GM19238 (cell line): ENCODE data around the gene C1orf116.

ENCODE experiments used
- DNase-seq: peaks from one replicate; pipeline ENCODE4 v3.0.0; 2011; ENCODE audit warnings: low spot score; ENCODE audit not compliant: insufficient read length

The C1orf116 gene

GRCh38 chr1:207000651-207001291 lies 31.8 kb downstream of the C1orf116 start:
- DNase-seq = no peak

DNA sequence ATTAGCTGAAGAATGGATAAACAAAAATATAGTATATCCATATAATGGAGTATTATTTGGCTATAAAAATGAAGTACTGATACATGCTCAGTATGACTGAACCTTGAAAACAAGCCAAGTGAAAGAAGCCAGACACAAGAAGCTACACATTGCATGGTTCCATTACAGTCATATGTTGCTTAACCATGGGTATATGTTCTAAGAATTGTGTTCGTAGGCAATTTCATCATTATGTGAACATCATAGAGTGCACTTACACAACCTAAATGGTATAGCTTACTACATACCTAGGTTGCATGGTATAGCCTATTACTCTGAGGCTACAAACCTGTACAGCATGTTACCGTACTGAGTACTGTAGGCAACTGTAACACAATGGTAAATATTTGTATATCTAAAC lies 33.7 kb downstream of the C1orf116 start:
- DNase-seq = no peak

DNA sequence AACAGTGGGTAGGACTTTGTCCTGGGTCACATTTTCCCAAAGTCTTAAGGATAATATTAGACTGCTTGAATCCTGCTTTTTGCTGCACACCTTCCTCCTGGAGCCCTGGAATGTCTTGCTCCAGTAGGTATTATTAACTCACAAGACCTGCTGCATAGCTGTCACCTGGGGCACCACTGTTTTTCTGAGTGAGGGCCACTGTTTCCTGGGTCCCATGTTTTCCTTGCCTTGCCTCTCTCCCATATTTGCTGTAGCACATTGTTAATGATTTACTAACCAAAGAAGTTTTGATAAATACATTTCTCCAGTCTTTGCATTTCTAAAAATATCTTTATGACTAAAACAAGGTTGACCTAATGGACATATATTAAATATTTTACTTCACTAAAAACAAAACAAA lies 39.8 kb downstream of the C1orf116 start:
- DNase-seq = no peak

DNA sequence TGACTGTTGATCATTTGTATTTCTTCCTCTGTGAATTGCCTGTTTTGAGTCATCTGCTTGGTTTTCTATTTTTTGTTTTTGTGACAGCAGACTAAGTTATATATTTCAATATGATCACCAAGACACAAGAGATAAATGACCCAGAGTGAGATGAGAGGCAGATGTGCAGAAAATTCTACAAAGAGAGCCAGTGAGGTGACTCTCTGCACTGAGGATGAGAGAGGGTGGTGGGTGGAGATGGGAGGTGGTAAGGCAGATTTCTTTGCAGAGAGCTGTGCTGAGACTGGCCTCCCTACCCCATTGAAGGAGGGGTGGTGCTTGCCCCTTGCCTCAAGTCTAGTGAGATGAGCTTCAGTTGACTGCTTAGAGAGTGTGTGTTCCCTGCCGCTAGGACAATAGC lies 44.7 kb downstream of the C1orf116 start:
- DNase-seq = no peak

- no peak for DNase-seq
Observed at GRCh38 chr1:206986885-206987284, 45.7 kb downstream of the C1orf116 start.

DNA sequence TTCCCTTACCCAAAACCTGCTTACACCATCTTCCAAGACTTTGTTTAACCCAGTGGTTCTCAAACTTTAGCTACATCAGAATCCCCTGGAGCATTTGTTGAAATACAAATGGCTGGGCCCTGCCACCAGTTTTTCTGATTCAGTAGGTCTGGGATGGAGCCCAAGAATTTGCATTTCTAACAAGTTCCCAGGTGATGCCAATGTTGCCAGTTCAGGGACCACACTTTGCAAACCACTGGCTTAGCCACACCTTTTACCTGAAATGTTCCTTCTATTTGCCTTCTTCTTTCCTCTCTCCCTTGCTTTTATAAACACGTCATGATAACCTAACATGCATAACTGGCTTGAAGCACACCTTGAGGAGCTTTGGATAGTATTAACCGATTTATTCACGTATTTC lies 46.2 kb downstream of the C1orf116 start:
- DNase-seq = no peak

DNA sequence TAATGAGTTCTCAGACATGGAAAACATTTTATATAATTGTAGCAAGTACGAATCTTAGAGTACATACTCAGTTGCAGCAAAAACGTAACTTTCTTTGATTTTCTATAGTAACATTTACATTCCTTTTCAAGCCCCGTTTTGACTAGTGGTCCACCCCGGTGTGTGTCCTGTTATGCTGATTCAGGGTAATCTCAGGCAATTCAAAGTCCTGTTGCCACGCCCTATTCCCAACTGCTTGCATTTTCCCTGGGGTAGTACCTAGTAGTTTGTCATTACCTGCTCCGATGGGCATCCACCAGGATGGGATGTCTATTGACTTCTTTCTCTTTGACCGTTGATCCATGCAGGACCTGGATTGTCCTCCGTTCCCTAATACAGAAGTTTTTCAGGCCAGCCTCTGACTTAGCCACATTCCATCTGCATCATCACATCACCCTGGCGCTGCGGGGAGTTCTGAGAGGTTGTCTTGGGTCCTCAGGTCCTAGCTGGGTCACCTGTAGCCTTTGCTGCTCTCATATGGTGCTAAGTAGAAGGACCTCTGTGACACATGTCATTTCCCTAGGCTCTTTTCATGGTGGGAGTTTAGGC lies 47.3 kb downstream of the C1orf116 start:
- no peak for DNase-seq

DNA sequence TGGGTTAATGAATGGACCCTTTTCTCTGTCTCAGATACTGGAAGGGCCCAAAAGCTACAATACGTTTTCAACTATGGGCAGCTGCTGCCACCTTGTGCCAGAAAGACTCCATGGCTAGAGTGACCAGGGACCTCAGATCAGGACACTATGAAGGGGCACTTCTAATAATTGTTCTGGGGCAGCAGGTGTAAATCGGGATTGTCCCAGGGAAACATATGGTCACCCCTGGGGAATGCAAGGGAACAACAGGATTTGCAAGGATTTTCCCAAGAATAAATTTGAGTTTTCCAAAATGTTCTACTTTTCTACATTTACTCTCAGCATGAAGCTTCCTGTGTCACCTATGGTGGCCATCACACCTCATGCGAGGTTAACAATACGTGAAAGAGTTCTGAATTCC lies 50.3 kb downstream of the C1orf116 start:
- peak; percentile 37 for DNase-seq

GRCh38 chr1:206979379-206980043 lies 53.0 kb downstream of the C1orf116 start:
- DNase-seq = no peak

GRCh38 chr1:206978259-206978658 lies 54.3 kb downstream of the C1orf116 start:
- no peak for DNase-seq

DNA sequence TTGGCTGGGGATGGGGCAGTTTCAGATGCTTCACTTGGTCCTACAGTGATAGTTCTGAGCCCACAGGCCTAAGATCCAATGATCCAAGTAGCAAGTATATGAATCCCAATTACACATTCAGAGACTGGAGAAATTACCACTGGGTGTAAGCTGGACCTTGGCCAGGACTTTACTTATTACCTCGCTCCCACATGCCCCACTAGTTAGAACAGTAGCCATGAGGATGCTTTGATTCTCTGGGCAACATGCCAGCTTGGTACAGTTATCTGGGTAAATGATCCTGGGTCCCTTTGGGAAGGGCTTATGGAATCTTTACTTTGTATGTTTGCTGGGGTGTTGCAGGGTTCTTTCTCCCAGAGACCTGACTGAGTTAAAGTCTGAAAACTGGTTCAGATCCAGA lies 57.2 kb downstream of the C1orf116 start:
- no peak for DNase-seq

DNA sequence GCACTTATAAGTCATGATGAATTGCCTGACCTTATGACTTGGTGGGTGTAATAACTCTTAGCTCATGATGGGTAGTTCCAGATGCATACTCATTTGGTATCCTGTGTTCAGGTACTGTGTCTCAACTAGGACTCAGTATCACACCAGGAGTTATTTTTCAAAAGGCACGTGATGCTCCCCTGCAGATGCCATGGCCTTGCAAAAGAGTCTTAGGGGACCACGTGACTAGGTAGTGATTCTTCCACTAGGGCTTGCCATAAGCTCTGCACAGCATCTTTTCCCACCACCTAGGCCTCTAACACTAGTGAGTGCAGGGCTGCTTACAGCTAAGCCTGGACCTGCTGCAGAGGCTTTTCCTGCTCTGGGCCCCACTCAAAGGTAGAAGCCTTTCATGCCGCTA lies 58.4 kb downstream of the C1orf116 start:
- no peak for DNase-seq

GRCh38 chr1:206972728-206973127 lies 59.8 kb downstream of the C1orf116 start:
- no peak for DNase-seq

DNA sequence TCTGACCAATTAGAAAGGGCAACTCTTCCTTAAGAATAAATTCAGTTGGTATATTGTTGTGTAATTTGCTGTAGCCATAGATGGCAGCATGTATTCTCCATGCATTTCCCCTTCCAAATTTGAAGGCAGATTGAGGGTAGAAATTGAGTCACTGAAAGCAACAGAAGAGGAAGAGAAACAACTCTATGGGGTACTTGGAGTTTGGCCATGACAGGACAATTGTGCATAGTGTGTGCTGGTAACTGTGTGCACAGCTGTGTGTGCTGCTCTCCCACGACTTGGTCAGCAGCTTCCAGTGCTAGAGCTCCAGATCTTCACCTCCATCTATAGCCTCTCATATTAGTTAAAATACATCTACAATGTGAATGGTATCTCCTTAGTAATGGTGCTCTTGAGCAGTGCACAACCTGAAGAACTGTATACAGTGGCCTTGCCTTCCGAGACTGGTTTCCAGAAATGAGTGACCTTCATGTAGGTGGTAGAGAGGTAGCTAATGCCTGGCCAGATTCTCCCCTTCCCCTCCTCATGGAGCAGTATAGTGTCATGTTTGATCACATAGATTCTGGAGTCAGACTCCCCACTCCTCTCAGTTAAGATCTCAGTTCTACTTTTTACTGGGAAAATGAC lies 61.4 kb downstream of the C1orf116 start:
- DNase-seq = no peak

DNA sequence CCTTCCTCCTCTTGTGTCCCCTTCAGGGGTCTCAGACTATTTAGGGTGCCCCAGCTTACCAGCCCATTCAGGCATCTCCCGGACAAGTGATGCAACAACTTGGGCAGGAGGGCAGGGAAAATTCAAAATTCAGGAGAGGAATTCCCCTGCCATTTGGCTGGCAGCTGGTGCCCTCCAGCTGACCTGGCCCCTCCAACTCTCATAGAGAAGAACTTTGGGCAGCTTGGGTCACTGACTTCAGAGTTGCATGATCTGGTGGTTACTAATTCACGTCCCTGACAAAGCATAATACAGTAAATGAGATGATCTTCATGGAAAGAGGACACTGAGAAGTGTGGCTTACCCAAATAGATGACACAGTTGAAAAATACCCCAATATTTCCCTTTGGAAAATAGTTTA lies 62.1 kb downstream of the C1orf116 start, which contains the start of gene FCAMR:
Gene FCAMR (minus strand): TSS at position 15 of the 400 bp plus-strand sequence. CDS start 335 bp downstream, outside the sequence.
- no peak for DNase-seq

DNA sequence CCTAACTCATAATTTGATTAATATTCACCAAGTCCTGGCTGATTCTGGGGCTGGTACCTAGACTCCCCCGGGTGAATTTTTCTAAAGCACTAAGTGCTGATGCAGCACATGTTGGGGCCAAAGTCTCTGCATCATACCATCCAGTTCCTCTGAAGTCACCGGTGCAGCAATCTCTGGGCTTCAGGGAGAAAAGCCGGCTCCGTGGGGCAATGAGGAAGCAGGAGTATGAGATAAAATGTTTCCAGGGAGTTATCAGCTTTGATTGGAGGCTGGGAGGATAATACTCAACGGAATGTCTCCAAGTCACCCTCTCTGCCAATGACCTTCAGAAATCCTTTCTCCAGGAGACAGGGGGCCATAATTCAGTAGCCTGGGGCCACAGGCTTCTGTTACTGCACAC lies 63.5 kb downstream of the C1orf116 start:
- no peak for DNase-seq
